Posterior vena cava (tissue), 2 donors: ENCODE measurements around the gene ATOH8. TPM values are rescaled to one million over a fixed set of nuclear protein-coding genes. Genes with fewer than 3 reads are reported as not detected.

Experiments
- DNase-seq: peaks from one replicate; pipeline ENCODE4 v3.0.0-alpha.2; 2020; ENCODE audit warnings: low spot score
- intact Hi-C, 2 donors: fragments of 100-400 bp; cut with DNase I; formaldehyde crosslinking; loops; one replicate each; pipeline versions ENCODE4 v1.14.1 to v1.14.2; 2022 to 2023
- total RNA-seq, 2 donors: library from RNA; stranded (reverse); fragmentation: NEBNext Ultra II Directional; extraction: Animal tissue kit (Norgen Biotek cat#: 25700); gene quantifications; one replicate each; pipeline ENCODE4 v1.2.1, GENCODE V29; 2021
- donor health status: DM: yes; HTN: yes; CAD: no.
- donor health status: DM: yes; HTN: yes; CAD: no.

The ATOH8 gene
- total RNA-seq, 2 donors from 2014 or later: 16.6 to 17.5 TPM

DNA sequence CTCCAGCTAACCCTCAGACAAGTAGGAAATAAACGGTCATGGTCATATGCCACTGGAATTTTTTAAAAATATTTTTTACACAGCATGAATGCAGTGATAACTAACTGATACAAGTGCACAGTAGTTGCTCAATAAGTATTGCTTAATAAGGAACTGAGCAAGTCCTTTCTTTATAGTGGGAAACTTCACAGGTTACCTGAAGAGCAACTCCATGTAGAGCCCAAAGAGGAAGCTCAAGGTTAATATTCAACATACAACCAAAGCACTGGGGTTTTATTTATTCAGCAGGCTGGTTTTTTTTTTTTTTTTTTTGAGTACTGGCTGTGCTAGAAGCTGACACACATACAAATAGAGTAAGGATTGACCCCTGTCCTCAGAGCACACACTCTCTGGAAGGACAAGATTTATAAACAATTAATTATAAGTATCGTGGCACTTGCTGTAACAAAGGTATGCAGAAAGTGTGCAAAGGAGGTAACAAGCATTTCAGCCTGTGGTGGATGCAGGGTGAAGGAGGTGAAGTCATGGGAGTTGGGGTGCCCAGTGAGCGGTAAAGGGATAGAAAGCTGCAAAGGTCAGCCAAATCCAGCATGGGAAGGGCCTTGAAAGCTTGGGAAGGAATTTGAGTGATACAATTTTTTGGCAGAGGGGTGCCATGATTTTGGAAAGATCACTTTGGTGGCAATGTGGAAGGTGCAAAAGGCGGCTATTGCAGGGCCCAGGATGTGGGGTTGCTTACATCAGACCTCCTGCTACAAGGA, 52.7 kb downstream of the ATOH8 start:
- DNase-seq: no peak
- intact Hi-C loops: loop anchor here in 1 of 2 donors (10.0 kb wide), 1 partner anchor 172 kb away; no protein-coding TSS in a partner anchor

DNA sequence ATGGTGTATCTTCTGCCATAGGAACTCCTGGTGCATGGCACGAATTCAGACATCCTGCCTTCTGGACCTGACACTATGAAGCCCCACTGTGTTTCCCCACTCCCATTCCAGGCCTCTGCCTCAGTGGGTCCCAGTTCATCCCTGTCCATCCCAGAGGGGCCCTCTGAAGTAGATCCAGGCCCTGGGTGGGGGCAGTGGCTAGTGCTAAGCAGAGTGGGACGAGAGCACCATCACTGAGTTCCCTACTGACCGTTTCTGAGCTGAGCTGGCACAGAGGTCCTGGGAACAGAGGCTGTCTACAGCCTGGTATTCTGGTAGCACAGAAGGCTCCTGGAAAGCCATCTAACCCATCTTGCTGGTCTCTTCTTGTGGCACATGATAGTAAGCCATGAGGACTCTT, 54.0 kb downstream of the ATOH8 start:
- DNase-seq: no peak
- intact Hi-C loops: loop anchor here in 1 of 2 donors (10.0 kb wide), 1 partner anchor 173 kb away; no protein-coding TSS in a partner anchor

DNA sequence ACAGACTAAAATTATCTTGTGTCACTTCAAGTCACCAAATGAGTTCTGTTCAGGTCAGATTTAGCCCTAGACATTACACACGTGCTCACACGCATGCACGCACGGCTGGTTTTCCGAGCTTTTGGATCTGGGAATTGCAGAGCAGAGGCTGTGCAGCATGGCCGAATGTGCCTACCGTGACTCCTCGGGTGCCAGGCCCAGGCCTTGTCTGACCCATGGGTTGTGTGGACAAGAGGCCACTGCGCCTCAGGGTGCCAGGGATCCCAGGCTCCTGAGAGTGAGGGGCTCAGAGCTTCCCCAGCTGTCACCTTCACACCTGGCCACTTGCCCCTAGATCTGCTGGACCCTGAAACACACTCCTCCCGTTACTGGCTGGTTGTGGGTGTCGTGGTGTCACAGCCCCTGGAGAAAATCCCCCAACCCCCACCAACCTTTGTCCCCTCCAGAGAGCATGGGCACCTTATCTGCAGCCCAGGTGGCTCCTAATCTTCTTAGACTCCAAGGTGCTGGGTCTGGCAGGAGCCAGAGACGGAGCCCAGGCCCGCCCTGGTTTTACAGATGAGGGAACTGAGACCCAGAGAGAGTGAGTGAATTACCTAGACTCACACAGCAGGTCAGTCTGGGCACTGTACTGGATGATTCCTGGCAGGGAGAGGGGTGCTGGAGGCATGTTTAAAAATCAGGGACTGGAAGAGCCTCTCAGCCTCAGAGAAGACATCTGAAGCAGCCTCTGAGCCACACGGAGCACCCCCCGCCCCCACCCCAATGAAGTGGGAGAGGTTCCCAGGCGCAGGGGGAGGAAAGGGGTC, 56.8 kb downstream of the ATOH8 start:
- intact Hi-C loops: loop anchor here (5.0 kb wide), 2 partner anchors 78 to 173 kb away; no protein-coding TSS in a partner anchor
- DNase-seq: no peak

DNA sequence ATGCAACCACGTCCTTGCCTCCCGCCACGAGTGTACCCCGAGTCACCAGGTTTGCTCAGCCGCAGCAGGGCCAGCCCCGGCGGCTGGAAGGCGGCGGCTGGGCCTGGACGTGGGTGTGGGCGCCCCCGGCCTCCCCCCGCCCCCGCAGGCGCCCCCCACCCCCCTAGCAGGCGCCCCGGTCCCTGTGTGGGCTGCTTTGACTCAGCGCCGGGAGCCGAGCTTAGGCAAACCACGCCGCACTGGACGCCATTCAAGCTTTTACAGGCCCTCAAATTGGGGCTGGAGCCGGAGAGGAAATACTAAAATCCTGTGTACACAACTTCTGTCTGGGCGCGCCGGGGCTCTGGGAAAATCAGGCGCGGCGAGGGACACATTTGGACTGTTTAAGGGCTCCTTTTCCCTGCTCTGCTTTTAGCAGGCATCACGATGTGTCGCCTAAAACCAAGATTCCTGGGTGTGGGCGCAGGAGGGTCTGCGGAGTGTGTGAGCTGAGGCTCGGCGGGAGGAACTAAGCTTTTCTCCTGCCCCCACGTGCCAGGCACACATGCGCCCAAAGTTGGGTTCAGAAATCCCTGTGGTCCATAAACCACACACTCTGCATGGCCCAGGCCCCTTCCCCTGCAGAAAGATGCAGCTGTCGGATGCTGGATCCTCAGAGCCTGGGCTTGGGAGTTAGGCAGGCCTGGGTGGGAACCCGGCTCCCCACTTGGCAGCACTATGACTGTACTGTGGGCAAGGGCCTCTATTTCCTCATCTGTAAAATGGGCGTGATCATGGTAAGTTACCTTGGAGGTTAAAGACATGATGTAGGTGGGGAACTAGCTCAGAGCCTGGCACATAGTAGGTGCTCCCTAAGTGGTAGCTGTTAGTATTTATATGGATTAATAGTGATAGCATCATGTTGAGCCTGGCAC, 57.6 kb downstream of the ATOH8 start:
- intact Hi-C loops: loop anchor here (5.0 kb wide), 2 partner anchors 79 to 174 kb away; no protein-coding TSS in a partner anchor
- DNase-seq: no peak

DNA sequence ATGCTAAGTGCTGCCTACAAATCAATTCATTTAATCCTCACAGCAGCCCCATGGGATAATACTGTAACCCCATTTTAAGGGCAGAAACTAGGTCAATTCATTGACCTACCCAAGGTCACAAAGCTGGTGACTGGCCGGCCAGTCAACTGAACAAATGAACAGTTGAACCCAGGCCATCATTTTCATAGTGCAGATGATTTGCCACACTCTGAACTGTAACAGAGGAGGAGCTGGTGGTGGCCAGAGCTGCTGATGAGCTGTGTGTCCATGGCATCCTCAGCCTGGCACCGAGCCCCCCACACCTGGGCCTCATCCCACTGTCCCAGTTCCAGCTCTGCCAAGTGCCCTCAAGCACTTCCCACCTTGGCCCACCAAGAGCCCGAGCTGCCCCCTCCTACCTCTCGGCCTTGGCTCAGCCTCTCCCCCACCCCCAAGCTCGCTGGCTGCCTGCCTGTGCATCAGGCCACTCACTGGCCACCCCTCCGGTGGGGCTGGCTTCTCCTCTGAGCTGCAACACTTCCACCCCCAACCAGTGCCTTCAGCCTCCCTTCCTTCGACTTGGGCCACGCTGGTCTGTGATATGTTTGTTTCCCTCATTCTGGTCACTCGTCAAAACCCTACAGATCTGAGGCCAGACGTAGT, 58.4 kb downstream of the ATOH8 start:
- intact Hi-C loops: loop anchor here (5.0 kb wide), 2 partner anchors 80 to 175 kb away; no protein-coding TSS in a partner anchor
- DNase-seq: no peak

DNA sequence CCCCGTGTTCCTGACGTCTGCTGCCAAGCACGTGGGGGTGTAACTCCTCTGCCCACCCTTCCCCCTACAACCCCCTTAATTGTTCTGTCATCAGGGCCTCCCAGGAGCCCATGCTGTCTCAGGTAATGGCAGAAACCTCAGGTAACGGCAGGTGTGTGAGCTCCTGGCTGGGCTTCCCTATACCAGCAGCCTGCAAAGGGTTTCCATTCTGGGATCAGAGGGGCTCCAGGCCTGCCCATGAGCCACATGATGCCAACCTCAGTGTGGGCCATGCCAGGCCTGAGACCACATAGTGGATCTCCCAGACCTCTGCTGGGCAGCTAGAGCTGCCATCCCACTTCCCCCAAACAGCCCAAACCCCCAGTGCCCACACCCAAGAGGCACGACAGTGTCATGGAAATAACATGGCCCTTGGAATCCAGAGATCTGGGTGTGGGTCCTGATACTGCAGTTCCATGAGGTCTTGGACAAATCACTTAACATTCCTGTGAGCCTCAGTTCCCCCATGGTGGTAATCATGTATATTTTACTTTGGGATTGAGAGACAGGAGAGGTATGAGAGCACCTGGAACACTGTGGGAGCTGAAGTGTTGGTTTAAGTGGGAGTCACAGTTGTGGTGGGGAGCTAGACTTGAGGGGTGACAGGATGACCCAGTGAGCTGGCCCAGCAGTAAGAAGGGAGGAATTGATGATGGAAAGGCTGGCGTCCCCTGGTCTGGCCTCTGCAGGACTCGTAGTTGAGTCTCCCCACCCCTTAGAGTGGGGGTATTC, 59.6 kb downstream of the ATOH8 start:
- intact Hi-C loops: loop anchor here (5.0 kb wide), 2 partner anchors 81 to 176 kb away; no protein-coding TSS in a partner anchor
- DNase-seq: no peak

DNA sequence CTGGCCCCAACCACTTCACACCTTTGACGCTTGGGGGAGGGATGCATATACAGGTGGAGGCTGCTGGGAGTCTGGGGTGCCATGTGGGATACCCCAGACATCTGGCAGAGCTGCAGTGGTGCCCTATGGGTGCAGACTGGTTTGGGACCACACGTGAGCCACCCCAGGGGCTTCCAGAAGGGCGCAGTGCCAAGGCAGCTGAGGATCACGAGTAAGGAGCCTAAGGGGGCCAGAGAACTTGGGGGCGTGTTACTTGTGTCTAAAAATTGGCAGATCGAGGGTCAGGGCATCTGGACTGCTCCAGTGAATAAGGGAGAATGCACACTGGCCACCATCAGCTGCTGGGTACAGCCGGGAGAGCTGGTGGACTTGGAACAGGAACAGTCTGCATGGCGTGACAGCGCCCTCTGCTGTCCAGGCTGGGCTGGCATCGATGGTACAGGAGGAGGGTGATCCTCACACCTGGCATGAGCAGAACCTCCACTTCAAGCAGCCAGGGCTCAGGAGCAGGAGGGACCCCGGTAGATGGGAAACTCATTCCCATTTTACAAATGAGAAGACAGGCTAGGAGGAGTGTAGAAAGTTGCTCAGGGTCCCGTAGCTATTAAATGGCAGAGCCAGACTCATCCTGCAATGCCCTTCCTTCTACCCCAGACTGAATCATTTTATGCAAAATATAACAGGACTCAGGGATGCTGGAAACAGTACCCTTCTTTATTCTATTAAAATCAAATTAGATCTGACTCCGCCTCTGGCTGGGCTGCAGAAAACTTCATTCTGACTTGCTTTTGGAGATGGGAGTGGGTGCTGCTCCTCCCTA, 60.4 kb downstream of the ATOH8 start:
- intact Hi-C loops: loop anchor here (2.0 to 5.0 kb wide), 3 partner anchors 82 to 177 kb away; no protein-coding TSS in a partner anchor

DNA sequence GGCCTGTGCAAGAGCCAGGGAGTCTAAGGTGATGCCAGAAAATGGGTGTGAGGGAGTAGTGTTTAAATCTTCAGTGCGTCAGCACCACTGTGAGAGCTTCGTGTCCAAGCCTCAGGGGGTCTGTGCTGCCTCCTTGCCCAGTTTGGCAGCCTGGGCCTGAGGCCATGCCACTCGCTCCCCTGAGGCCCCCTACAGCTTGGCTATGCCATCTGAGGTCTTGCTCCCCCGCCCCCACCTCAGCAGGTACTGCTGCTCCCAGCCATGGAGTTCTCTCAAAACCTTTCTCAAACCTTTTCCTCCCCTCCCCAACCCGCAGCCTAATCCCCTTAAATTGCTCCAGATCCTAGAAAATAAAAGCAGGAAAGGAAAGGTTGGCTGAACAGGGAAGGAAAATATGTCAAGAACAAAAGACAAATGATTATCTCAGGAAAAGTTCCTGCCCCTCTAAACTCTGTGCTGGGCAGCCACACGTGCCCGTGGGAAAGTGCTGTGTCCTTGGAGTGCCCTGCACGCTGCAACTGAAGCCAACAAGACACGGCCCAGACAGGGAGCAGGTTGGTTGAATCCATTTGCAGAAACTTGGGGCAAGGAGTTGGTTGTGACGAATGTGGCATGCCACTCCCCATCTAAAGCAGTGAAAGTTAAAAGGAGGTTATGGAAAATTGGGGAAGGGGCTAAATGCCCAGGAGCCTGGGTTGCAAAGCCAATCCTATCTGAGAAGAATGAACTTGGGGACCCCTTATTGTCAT, 61.2 kb downstream of the ATOH8 start:
- intact Hi-C loops: loop anchor here (2.0 to 5.0 kb wide), 3 partner anchors 83 to 178 kb away; no protein-coding TSS in a partner anchor
- no peak for DNase-seq

More for the DNA sequence above, 60.4 kb downstream of the ATOH8 start:
- DNase-seq: peak; percentile 97

DNA sequence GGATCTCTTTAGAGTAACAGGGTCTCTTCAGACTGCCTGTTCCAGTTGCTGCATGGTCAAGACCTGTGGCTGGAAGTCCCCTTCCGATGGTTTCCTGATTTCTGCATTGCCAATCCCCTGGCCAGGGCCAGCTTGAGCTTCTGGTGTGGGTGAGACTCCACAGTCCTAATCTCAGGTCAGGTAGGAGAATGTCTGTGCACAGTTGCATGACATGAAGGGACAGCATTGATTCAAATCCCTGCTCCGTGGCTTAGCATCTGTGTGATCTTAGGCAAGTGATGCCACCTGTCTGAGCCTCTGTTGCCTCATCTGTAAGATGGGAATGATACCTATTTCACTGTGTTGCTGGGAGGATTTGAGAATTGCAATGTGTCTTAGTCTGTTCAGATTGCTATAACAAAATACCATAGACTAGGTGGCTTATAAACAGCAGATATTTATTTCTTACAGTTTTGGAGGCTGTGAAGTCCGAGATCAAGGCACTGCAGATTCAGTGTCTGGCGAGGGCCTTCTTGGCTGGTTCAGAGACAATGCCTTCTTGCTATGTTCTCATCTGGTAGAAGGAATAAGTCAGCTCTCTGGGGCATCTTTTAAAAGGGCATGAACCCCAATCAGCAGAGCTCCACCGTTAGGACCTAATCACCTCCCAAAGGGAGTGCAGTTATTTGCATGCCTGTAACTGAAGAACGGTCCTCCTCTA, 66.2 kb downstream of the ATOH8 start:
- intact Hi-C loops: loop anchor here in 1 of 2 donors (10.0 kb wide), 1 partner anchor 55 kb away; no protein-coding TSS in a partner anchor

DNA sequence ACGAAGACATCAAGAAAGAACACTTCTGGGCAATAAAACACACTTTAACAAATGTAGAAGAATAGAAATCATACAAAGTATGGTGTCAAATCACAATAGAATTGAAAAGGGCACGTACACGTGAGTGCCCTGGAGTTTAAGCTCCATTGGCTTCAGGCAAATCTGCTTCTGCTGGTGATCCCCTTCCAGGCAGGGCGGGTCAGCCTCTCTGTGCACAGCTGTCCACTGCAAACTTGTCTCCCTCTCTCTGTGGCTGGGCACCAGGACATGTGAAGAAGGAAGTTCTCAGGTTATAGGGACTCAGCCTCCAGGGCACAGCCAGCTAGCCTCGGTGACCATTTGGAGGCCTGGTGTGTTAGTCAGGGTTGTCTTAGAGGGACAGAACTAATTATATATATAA, 69.0 kb downstream of the ATOH8 start:
- intact Hi-C loops: loop anchor here in 1 of 2 donors (10.0 kb wide), 1 partner anchor 52 kb away; no protein-coding TSS in a partner anchor
- no peak for DNase-seq

More for the DNA sequence above, 66.2 kb downstream of the ATOH8 start:
- no peak for DNase-seq

DNA sequence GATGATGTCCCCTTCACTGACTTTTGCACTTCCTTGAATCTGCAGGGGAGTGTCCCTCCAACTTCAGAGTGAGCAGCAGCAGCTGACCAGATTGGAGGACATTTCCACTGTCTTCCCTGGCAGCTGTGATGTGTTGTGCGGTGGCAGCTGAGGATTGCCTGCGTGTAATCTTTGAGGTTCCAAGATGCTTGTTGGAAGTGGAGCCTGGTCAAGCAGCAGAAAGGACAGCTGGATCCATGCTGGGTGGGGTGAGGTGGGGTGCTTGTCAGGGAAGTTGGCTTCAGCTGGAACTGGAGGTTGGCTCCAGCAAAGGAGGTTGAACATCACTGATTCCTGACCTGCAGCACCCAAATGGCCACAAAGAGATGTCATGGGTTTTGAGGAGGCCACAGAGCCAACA, 70.2 kb downstream of the ATOH8 start:
- no peak for DNase-seq
- intact Hi-C loops: loop anchor here in 1 of 2 donors (10.0 kb wide), 1 partner anchor 51 kb away; no protein-coding TSS in a partner anchor

DNA sequence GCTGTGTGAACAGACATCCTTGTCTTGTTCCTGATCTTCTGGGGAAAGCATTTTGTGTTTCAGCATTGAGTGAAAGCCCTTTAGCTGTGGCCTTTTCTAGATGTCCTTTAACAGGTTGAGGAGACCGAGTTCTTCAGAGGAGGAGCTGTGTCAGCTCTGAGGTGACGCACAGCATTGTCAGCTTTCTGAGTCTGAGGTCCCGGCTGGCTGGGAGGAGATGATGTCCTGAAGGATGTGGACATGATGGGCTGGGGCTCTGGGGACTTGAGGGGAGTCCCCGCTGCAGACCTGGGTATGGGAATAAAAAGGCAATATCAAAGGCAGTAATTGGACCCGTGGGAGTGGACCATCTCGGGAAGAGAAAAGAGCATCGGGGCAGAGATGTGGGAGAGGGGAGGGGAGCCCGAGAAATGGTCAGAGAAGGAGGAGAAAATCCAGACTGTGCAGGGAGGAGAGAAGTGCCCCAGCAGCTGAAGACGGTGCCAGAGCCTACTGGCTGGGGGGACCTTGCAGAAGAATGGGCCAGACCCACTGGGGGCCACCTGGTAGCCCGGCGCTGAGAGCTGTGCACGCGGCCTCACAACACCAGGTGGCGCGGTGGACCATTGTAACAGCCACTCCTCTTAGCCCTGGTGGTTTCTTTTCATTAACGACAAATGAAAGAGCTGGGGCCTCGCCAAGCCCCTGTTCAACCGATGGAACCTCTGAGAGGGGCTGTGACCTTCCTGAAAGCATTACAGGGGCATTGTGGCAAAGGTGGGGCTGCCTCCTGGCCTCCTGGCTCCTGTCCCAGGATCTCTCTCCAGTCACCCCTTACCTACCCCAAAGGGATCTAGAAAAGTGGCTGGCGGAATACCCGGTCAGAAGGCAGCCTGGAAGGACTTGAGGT, 73.4 kb downstream of the ATOH8 start:
- peak; percentile 92 for DNase-seq
- intact Hi-C loops: loop anchor here (2.0 to 10.0 kb wide), 3 partner anchors 48 to 255 kb away; no protein-coding TSS in a partner anchor

DNA sequence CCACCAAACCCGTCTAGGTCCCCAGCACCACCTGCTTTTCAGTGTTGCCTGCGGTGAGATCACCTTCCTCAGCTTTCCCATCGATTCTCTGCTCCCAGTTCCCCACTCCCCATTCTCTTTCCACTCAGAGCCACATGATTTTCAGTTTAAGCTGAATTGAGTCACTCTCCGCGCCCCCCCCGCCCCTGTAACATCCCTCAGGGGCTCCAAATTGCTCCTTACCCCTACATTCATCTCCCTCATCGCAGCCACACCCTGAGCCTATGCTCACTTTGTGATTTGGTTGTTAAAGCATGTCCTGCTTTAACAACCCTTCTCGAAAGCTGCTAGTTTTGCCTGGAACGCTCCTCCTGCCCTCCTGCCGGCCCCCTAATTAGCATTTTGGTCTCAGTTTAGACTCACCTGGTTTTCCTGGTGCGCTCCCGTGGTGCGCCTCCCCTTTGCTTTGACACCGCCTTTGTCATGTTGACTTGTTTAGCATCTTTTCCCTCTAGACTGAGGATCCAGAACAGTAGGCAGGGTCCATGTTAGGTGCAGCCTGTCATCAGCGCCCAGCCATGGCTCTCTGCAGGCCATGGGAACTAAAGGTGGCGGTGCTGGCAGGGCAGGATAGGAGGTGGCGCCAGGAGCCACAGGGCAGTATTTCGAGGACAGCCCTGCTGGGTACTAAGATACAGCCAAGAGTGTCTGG, 74.2 kb downstream of the ATOH8 start:
- intact Hi-C loops: loop anchor here (2.0 to 10.0 kb wide), 3 partner anchors 47 to 254 kb away; no protein-coding TSS in a partner anchor
- DNase-seq: no peak
